Right lobe of liver (tissue), 4 donors: Measurements from ENCODE around the gene TBCCD1.

Experiments
- POLR2A ChIP-seq: fragments of 450-650 bp; IDR thresholded peaks from one replicate; pipeline ENCODE4 v1.6.1; 2017; ENCODE audit warnings: antibody characterized with exemption, mild to moderate bottlenecking
- TF ChIP-seq, protein P1 (sequence below), 4 donors: fragments of 200-600 bp in 3 of 4; fragments of 450-650 bp in 1 of 4; IDR thresholded peaks; one replicate each; pipeline versions ENCODE4 v1.5.1 to v1.8.0; 2016 to 2022; ENCODE audit warnings: antibody characterized with exemption in 4 of 4, mild to moderate bottlenecking in 2 of 4
- donor health status: DM: no; HTN: no; CAD: no.
- donor health status: DM: no; HTN: no; CAD: no.
- donor health status: DM: no; HTN: yes; CAD: no.

DNA sequence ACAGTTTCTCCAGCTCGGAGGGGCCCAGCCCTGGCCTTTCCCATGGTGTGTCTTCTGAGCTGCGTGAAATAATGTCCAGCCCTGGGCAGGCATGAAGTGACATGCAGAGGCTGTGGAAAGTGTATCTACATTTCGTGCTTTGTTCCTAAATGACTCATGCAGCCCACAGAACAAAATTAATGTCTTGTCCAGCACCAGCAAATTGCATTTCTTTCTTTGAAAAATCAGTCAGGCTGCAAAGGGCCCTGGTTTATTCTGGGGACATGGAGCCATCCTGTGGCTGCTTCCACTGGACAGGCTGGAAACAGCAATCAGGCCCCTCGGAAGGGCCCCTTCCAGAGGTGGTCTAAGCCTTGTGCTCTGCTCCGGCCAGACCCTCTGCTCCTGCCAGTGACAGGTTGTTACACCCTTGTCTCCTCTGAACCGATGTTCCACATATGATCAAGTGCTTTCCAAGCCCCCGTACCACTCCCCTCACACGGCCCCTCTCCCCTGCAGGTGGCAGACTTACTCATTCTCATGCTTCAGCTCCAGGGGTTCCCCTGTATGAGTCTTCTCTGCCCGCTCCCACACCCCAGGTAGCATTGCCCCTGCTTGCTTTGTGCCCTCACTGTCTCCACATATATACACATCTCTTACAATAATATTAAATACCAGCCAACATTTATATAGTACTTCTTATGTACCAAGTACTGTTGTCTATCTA lies 56.6 kb downstream of the TBCCD1 start:
- TF ChIP-seq, protein P1, sequence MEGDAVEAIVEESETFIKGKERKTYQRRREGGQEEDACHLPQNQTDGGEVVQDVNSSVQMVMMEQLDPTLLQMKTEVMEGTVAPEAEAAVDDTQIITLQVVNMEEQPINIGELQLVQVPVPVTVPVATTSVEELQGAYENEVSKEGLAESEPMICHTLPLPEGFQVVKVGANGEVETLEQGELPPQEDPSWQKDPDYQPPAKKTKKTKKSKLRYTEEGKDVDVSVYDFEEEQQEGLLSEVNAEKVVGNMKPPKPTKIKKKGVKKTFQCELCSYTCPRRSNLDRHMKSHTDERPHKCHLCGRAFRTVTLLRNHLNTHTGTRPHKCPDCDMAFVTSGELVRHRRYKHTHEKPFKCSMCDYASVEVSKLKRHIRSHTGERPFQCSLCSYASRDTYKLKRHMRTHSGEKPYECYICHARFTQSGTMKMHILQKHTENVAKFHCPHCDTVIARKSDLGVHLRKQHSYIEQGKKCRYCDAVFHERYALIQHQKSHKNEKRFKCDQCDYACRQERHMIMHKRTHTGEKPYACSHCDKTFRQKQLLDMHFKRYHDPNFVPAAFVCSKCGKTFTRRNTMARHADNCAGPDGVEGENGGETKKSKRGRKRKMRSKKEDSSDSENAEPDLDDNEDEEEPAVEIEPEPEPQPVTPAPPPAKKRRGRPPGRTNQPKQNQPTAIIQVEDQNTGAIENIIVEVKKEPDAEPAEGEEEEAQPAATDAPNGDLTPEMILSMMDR (IDR thresholded peaks at IDR 0.05), result no peak
- no peak for TF ChIP-seq POLR2A
